H1 (cell line): Measurements from ENCODE around the gene PLD2. TPM values are rescaled to one million over a fixed set of nuclear protein-coding genes. Genes with fewer than 3 reads are reported as not detected.
"Not testable (repeated sequence)": the region's sequence is repeated elsewhere in the genome, so short reads cannot be mapped to it uniquely, and the experiment has no call there.

Experiments used
- CTCF ChIA-PET: fragments of 300-600 bp; sonication (Branson Sonifier 250); formaldehyde crosslinking; loops from one replicate; lab custom pipeline; 2021; ENCODE audit not compliant: partially characterized antibody; lab: Charles Lee
- POLR2A ChIA-PET: fragments of 300-600 bp; sonication (Branson Sonifier 250); formaldehyde crosslinking; loops from one replicate; lab custom pipeline; 2021; ENCODE audit warnings: inconsistent platforms; ENCODE audit not compliant: partially characterized antibody; lab: Charles Lee
- DNase-seq, 2 experiments: peaks; one replicate each; pipeline versions ENCODE4 v3.0.0 to v3.0.0-alpha.2; 2010 to 2022; ENCODE audit warnings: low spot score in 2 of 2, low read depth in 1 of 2, mixed read lengths in 1 of 2
- FAIRE-seq: peaks from 2 replicates; lab custom pipeline; 2011; peaks lifted over from hg19 to GRCh38; lab: Jason Lieb, UNC
- H2AFZ ChIP-seq: 2 replicates; pipeline ENCODE4 v1.8.1; 2012; ENCODE audit warnings: low read length, inconsistent platforms
- H2AK5ac ChIP-seq: 2 replicates; pipeline ENCODE4 v1.6.1; 2013; ENCODE audit warnings: low read depth, low read length
- H2BK120ac ChIP-seq: replicated peaks from 2 replicates; pipeline ENCODE3; 2013; ENCODE audit warnings: low read depth, low read length, inconsistent platforms
- H2BK12ac ChIP-seq: 2 replicates; pipeline ENCODE4 v1.6.1; 2013; ENCODE audit warnings: low read depth, low read length
- H2BK15ac ChIP-seq: 2 replicates; pipeline ENCODE4 v1.6.1; 2013; ENCODE audit warnings: low read length
- H2BK20ac ChIP-seq: 2 replicates; pipeline ENCODE4 v1.6.1; 2013; ENCODE audit warnings: low read length
- H2BK5ac ChIP-seq: 2 replicates; pipeline ENCODE4 v1.6.1; 2013; ENCODE audit warnings: low read depth, low read length
- H3K14ac ChIP-seq: 2 replicates; pipeline ENCODE4 v1.6.1; 2013; ENCODE audit warnings: inconsistent platforms; ENCODE audit not compliant: insufficient read length
- H3K18ac ChIP-seq: 2 replicates; pipeline ENCODE4 v1.6.1; 2013; ENCODE audit warnings: low read length; ENCODE audit errors: extremely low read depth
- H3K23ac ChIP-seq: 2 replicates; pipeline ENCODE4 v1.6.1; 2013; ENCODE audit warnings: inconsistent platforms; ENCODE audit not compliant: insufficient read length
- H3K23me2 ChIP-seq: 2 replicates; pipeline ENCODE4 v1.6.1; 2013; ENCODE audit warnings: low read depth, low read length
- H3K27ac ChIP-seq: 2 replicates; pipeline ENCODE4 v1.6.1; 2011; ENCODE audit warnings: low read depth, low read length, inconsistent platforms
- H3K27me3 ChIP-seq, 4 experiments: replicated peaks in 1 of 4; 1 replicate in 1 of 4; 2 replicates in 3 of 4; pipeline versions ENCODE4 v1.6.1 to v1.8.1; 2011 to 2013; ENCODE audit warnings: low read length in 3 of 4, mild to moderate bottlenecking in 3 of 4, inconsistent platforms in 2 of 4, mixed read lengths in 2 of 4, moderate library complexity in 1 of 4; ENCODE audit not compliant: control insufficient read depth in 3 of 4, insufficient read depth in 3 of 4; ENCODE audit errors: extremely low read depth in 1 of 4
- H3K36me3 ChIP-seq, 4 experiments: 2 replicates each; pipeline versions ENCODE4 v1.6.1 to v1.8.1; 2011 to 2013; ENCODE audit warnings: mild to moderate bottlenecking in 4 of 4, low read length in 3 of 4, moderate library complexity in 2 of 4, control low read depth in 1 of 4, inconsistent platforms in 1 of 4; ENCODE audit not compliant: insufficient read depth in 4 of 4, control insufficient read depth in 2 of 4
- H3K4ac ChIP-seq: replicated peaks from 2 replicates; pipeline ENCODE3; 2013; ENCODE audit warnings: low read length, low read depth, mixed read lengths, inconsistent platforms; ENCODE audit not compliant: insufficient read length
- H3K4me1 ChIP-seq, 4 experiments: replicated peaks in 1 of 4; 1 replicate in 1 of 4; 2 replicates in 3 of 4; pipeline versions ENCODE4 v1.6.1 to v1.8.1; 2011 to 2013; ENCODE audit warnings: low read length in 3 of 4, inconsistent platforms in 2 of 4, mixed read lengths in 1 of 4; ENCODE audit not compliant: insufficient read depth in 4 of 4, control insufficient read depth in 3 of 4
- H3K4me2 ChIP-seq, 2 experiments: 2 replicates each; pipeline versions ENCODE4 v1.6.1 to v1.8.1; 2011 to 2013; ENCODE audit warnings: low read depth in 2 of 2, low read length in 2 of 2, control low read depth in 1 of 2, inconsistent platforms in 1 of 2, mild to moderate bottlenecking in 1 of 2; ENCODE audit not compliant: insufficient read depth in 1 of 2
- H3K4me3 ChIP-seq, 4 experiments: fragments of 200-600, 300-600 bp in 1 of 4; sonication (generic), shearing (Covaris generic), sonication (Bioruptor Twin) in 1 of 4; 2 replicates each; pipeline versions ENCODE4 v1.5.1 to v1.8.1; 2011 to 2016; ENCODE audit warnings: low read length in 4 of 4, low read depth in 3 of 4, control low read depth in 2 of 4, inconsistent platforms in 2 of 4, mild to moderate bottlenecking in 2 of 4, mixed read lengths in 1 of 4, moderate library complexity in 1 of 4; ENCODE audit not compliant: insufficient read depth in 2 of 4; ENCODE audit errors: extremely low read depth in 1 of 4
- H3K56ac ChIP-seq: replicated peaks from 2 replicates; pipeline ENCODE3; 2013; ENCODE audit warnings: low read depth, mild to moderate bottlenecking, mixed read lengths, low read length, inconsistent platforms; ENCODE audit not compliant: insufficient read length
- H3K79me1 ChIP-seq: 2 replicates; pipeline ENCODE4 v1.6.1; 2013; ENCODE audit warnings: low read depth, low read length, control low read depth
- H3K79me2 ChIP-seq, 2 experiments: 2 replicates each; pipeline versions ENCODE4 v1.6.1 to v1.8.1; 2012 to 2013; ENCODE audit warnings: low read length in 2 of 2, mild to moderate bottlenecking in 2 of 2, inconsistent platforms in 1 of 2; ENCODE audit not compliant: insufficient read depth in 2 of 2, control insufficient read depth in 1 of 2
- H3K9ac ChIP-seq, 4 experiments: replicated peaks in 1 of 4; 1 replicate in 1 of 4; 2 replicates in 3 of 4; pipeline versions ENCODE4 v1.6.1 to v1.8.1; 2011 to 2013; ENCODE audit warnings: low read depth in 3 of 4, low read length in 3 of 4, control low read depth in 2 of 4, mild to moderate bottlenecking in 2 of 4, moderate library complexity in 2 of 4, inconsistent platforms in 1 of 4; ENCODE audit errors: extremely low read depth in 1 of 4
- H3K9me3 ChIP-seq, 2 experiments: 2 replicates each; pipeline versions ENCODE4 v1.6.1 to v1.8.1; 2012 to 2013; ENCODE audit warnings: mild to moderate bottlenecking in 2 of 2, moderate library complexity in 2 of 2, control low read depth in 1 of 2, inconsistent platforms in 1 of 2, low read depth in 1 of 2, low read length in 1 of 2, mixed read lengths in 1 of 2; ENCODE audit not compliant: insufficient read depth in 2 of 2
- H4K20me1 ChIP-seq, 2 experiments: replicated peaks in 1 of 2; 2 replicates each; pipeline versions ENCODE3 to v1.8.1; 2011 to 2013; ENCODE audit warnings: inconsistent platforms in 2 of 2, low read length in 2 of 2, mild to moderate bottlenecking in 1 of 2; ENCODE audit not compliant: insufficient read depth in 2 of 2, control insufficient read depth in 1 of 2
- H4K5ac ChIP-seq: 2 replicates; pipeline ENCODE4 v1.6.1; 2013; ENCODE audit warnings: low read length, low read depth, mixed read lengths, inconsistent platforms; ENCODE audit not compliant: insufficient read length
- H4K8ac ChIP-seq: 2 replicates; pipeline ENCODE4 v1.8.0; 2013; ENCODE audit warnings: mild to moderate bottlenecking, moderate library complexity, low read length, inconsistent platforms; ENCODE audit not compliant: insufficient read depth; ENCODE audit errors: extremely low read depth
- H4K91ac ChIP-seq: replicated peaks from 2 replicates; pipeline ENCODE3; 2013; ENCODE audit warnings: low read length, mixed read lengths, inconsistent platforms; ENCODE audit not compliant: insufficient read length
- WGBS, 2 experiments: shearing (Covaris generic) in 1 of 2; methylation state at CpG; one replicate each; pipeline versions ENCODE4 v1.1.6 to v1.1.7; 2013 to 2015; ENCODE audit warnings: low lambda C conversion rate in 2 of 2, mixed read lengths in 2 of 2, inconsistent platforms in 1 of 2, low coverage in 1 of 2, missing lambda C conversion rate in 1 of 2; ENCODE audit not compliant: insufficient replicate concordance in 2 of 2, insufficient coverage in 1 of 2, insufficient read length in 1 of 2; ENCODE audit errors: extremely low coverage in 1 of 2, missing lambda C conversion rate in 1 of 2; 5-methylcytosine and 5-hydroxymethylcytosine counted together
- polyA plus RNA-seq, 7 experiments: library from polyadenylated mRNA; depleted of rRNA in 3 of 7; stranded (reverse) in 5 of 7; unstranded in 2 of 7; fragments of >200 nt in 5 of 7; fragments of 200-250 nt in 2 of 7; gene quantifications; 1 replicate in 5 of 7; 2 replicates in 1 of 7; 4 replicates in 1 of 7; pipeline versions ENCODE4 v1.2.1 to v1.2.3, GENCODE V29; 2011 to 2013; ENCODE audit warnings: missing spikeins in 2 of 7, mixed read lengths in 2 of 7
- total RNA-seq: library from RNA; stranded (reverse); fragmentation: NEBNext Ultra II Directional; extraction: Animal tissue kit (Norgen Biotek cat#: 25700); gene quantifications from 2 replicates; pipeline ENCODE4 v1.2.1, GENCODE V29; 2021

The PLD2 gene
- total and polyA plus RNA-seq, 2 of the 8 experiments (the other 6 are each of a cell fraction or from before 2014, with no cell fraction given): 44.3 to 48.4 TPM

- CTCF ChIA-PET: interaction anchor here (0.7 to 3.5 kb wide), 12 partner anchors 10 to 291 kb away, joined by 3 to 15 read pairs (median 4); no protein-coding TSS in a partner anchor
- not testable (repeated sequence) for DNase-seq, H3K23me2 ChIP-seq
Observed at GRCh38 chr17:4857347-4857746, 50.4 kb downstream of the PLD2 start.

More at GRCh38 chr17:4857347-4857746, 50.4 kb downstream of the PLD2 start:
- not testable (repeated sequence) for H4K20me1 ChIP-seq, H4K5ac ChIP-seq, H3K27ac ChIP-seq, H3K27me3 ChIP-seq, H2AFZ ChIP-seq, H3K4me3 ChIP-seq, H3K14ac ChIP-seq, FAIRE-seq, H3K9me3 ChIP-seq, H3K23ac ChIP-seq, H3K36me3 ChIP-seq, H3K9ac ChIP-seq, H3K56ac ChIP-seq, H4K8ac ChIP-seq
- Histone ChIP-seq H2BK120ac (peak overlapping the region; percentile 61), H2BK12ac (peak overlapping the region; percentile 91; the same call in 1 of the 2 replicates), H2BK5ac (peak overlapping the region; percentile 95; the same call in 1 of the 2 replicates), H3K4me1 (peaks cover 26 to 46% (median 38%) of the 10 kb centered on the region in 4 experiments), H3K18ac (peak overlapping the region; percentile 62; the same call in 1 of the 2 replicates), H2BK20ac (peak overlapping the region; percentile 97), H4K91ac (peak overlapping the region; percentile 79), H2AK5ac (peak overlapping the region; percentile 93; the same call in 1 of the 2 replicates), H2BK15ac (peak overlapping the region; percentile 95), H3K4me2 (peak overlapping the region; percentile 51 to 54), H3K79me2 (peaks cover 0 to 37% of the 10 kb centered on the region in 2 experiments; a peak in 2 of 4 replicates), H3K4ac (peak overlapping the region; percentile 97), H3K79me1 (peaks cover 12% of the 10 kb centered on the region)
- POLR2A ChIA-PET: interaction anchor here (0.7 to 2.8 kb wide), 10 partner anchors 7 to 492 kb away, joined by 3 to 15 read pairs (median 3); partner anchors contain the start of gene PFN1
- 72% methylated on average over 7 of the region's 7 CpGs; no CpG with 5 or more reads in 1 of the 2 experiments for WGBS, 2 experiments
